ENCODE measurements around the gene FOXP1.

FOXP1 gene

GRCh38 chr3:71104976-71105375 lies 478.6 kb downstream of the FOXP1 start:
- no peaks in the 10 kb centered on the region for H3K9me2 ChIP-seq (ENCODE audit: low read depth, low read length)
- no peak overlapping the region for H3K9ac ChIP-seq (ENCODE audit: low read length)
- peaks cover 61% of the 10 kb centered on the region for H3K36me3 ChIP-seq (ENCODE audit: insufficient read depth, low read length)
- H3F3A ChIP-seq (ENCODE audit: insufficient read depth, low read length): no peaks in the 10 kb centered on the region
- H3K79me2 ChIP-seq (ENCODE audit: insufficient read depth, low read length): peaks cover 54% of the 10 kb centered on the region
- no peaks in the 10 kb centered on the region for H3K27me3 ChIP-seq (ENCODE audit: insufficient read depth, low read length)
- H3K9me3 ChIP-seq (ENCODE audit: low read length): no peaks in the 10 kb centered on the region
- TF ChIP-seq, protein P1, sequence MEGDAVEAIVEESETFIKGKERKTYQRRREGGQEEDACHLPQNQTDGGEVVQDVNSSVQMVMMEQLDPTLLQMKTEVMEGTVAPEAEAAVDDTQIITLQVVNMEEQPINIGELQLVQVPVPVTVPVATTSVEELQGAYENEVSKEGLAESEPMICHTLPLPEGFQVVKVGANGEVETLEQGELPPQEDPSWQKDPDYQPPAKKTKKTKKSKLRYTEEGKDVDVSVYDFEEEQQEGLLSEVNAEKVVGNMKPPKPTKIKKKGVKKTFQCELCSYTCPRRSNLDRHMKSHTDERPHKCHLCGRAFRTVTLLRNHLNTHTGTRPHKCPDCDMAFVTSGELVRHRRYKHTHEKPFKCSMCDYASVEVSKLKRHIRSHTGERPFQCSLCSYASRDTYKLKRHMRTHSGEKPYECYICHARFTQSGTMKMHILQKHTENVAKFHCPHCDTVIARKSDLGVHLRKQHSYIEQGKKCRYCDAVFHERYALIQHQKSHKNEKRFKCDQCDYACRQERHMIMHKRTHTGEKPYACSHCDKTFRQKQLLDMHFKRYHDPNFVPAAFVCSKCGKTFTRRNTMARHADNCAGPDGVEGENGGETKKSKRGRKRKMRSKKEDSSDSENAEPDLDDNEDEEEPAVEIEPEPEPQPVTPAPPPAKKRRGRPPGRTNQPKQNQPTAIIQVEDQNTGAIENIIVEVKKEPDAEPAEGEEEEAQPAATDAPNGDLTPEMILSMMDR (IDR thresholded peaks at IDR 0.05; ENCODE audit: low read length): no peak
- TF ChIP-seq EZH2 (IDR thresholded peaks at IDR 0.05; ENCODE audit: borderline replicate concordance, low read length): no peak
- no peaks in the 10 kb centered on the region for H3K4me1 ChIP-seq (ENCODE audit: insufficient read depth, low read length, severe bottlenecking)
- no peak overlapping the region for H2AFZ ChIP-seq (ENCODE audit: low read length)
- H4K20me1 ChIP-seq (ENCODE audit: insufficient read depth, low read length): no peaks in the 10 kb centered on the region
- H3K4me2 ChIP-seq (ENCODE audit: low read length): no peak overlapping the region
- no peak overlapping the region for H3K27ac ChIP-seq (ENCODE audit: low read depth, low read length, poor library complexity, severe bottlenecking)
- no peak overlapping the region for H3K4me3 ChIP-seq (ENCODE audit: low read depth, low read length, poor library complexity, severe bottlenecking)

GRCh38 chr3:71104556-71104955 lies 479.0 kb downstream of the FOXP1 start:
- peaks cover 61% of the 10 kb centered on the region for H3K36me3 ChIP-seq (ENCODE audit: insufficient read depth, low read length)
- H3K27ac ChIP-seq (ENCODE audit: low read depth, low read length, poor library complexity, severe bottlenecking): no peak overlapping the region
- TF ChIP-seq, protein P1 (IDR thresholded peaks at IDR 0.05; ENCODE audit: low read length): no peak
- TF ChIP-seq EZH2 (IDR thresholded peaks at IDR 0.05; ENCODE audit: borderline replicate concordance, low read length): no peak
- peaks cover 58% of the 10 kb centered on the region for H3K79me2 ChIP-seq (ENCODE audit: insufficient read depth, low read length)
- H3K4me2 ChIP-seq (ENCODE audit: low read length): no peak overlapping the region
- H3K9me3 ChIP-seq (ENCODE audit: low read length): no peaks in the 10 kb centered on the region
- no peaks in the 10 kb centered on the region for H3F3A ChIP-seq (ENCODE audit: insufficient read depth, low read length)
- no peaks in the 10 kb centered on the region for H3K4me1 ChIP-seq (ENCODE audit: insufficient read depth, low read length, severe bottlenecking)
- H3K9me2 ChIP-seq (ENCODE audit: low read depth, low read length): no peaks in the 10 kb centered on the region
- no peak overlapping the region for H3K9ac ChIP-seq (ENCODE audit: low read length)
- H3K27me3 ChIP-seq (ENCODE audit: insufficient read depth, low read length): no peaks in the 10 kb centered on the region
- no peaks in the 10 kb centered on the region for H4K20me1 ChIP-seq (ENCODE audit: insufficient read depth, low read length)
- H2AFZ ChIP-seq (ENCODE audit: low read length): no peak overlapping the region
- H3K4me3 ChIP-seq (ENCODE audit: low read depth, low read length, poor library complexity, severe bottlenecking): no peak overlapping the region

GRCh38 chr3:71104121-71104541 lies 479.4 kb downstream of the FOXP1 start:
- Histone ChIP-seq H3K36me3 (ENCODE audit: insufficient read depth, low read length) (peaks cover 60% of the 10 kb centered on the region), H3K4me3 (ENCODE audit: low read depth, low read length, poor library complexity, severe bottlenecking) (no peak overlapping the region), H2AFZ (ENCODE audit: low read length) (no peak overlapping the region), H3K9me3 (ENCODE audit: low read length) (no peaks in the 10 kb centered on the region), H3F3A (ENCODE audit: insufficient read depth, low read length) (no peaks in the 10 kb centered on the region), H3K27me3 (ENCODE audit: insufficient read depth, low read length) (no peaks in the 10 kb centered on the region), H4K20me1 (ENCODE audit: insufficient read depth, low read length) (no peaks in the 10 kb centered on the region), H3K4me2 (ENCODE audit: low read length) (no peak overlapping the region), H3K9me2 (ENCODE audit: low read depth, low read length) (no peaks in the 10 kb centered on the region), H3K27ac (ENCODE audit: low read depth, low read length, poor library complexity, severe bottlenecking) (no peak overlapping the region), H3K4me1 (ENCODE audit: insufficient read depth, low read length, severe bottlenecking) (no peaks in the 10 kb centered on the region), H3K9ac (ENCODE audit: low read length) (no peak overlapping the region), H3K79me2 (ENCODE audit: insufficient read depth, low read length) (peaks cover 60% of the 10 kb centered on the region)
- TF ChIP-seq EZH2 (IDR thresholded peaks at IDR 0.05; ENCODE audit: borderline replicate concordance, low read length): no peak
- TF ChIP-seq, protein P1 (IDR thresholded peaks at IDR 0.05; ENCODE audit: low read length): no peak
